ENCODE measurements around the gene C1R. TPM values are rescaled to one million over a fixed set of nuclear protein-coding genes. Genes with fewer than 3 reads are reported as not detected.

C1R gene
- total and polyA plus RNA-seq, 10 donors = 91.8 to 421 (median 282) TPM

GRCh38 chr12:7109572-7109920 lies 17.3 kb upstream of the C1R start:
- TF ChIP-seq CTCF (IDR thresholded peaks at IDR 0.05 in 8 of 11, conservative IDR thresholded peaks at IDR 0.05 in 3 of 11) = peak in 1 of 11 experiments; percentile 37
- no peak for TF ChIP-seq POLR2A (IDR thresholded peaks at IDR 0.05)
- peak overlapping the region in 6 of 8 donors; percentile 58 to 86 (median 68) for H3K4me3 ChIP-seq
- H3K27ac ChIP-seq = peak overlapping the region; percentile 89 to 98 (median 96)
- H3K4me1 ChIP-seq = peaks cover 16 to 90% (median 55%) of the 10 kb centered on the region in 6 donors
- intact Hi-C loops (cut with DNase I; ENCODE audit: low total_unique reads) = no loop called here
- peaks cover 0 to 15% (median 11%) of the 10 kb centered on the region in 8 donors for H3K9me3 ChIP-seq
- peaks cover 0 to 21% (median 7%) of the 10 kb centered on the region in 6 donors for H3K36me3 ChIP-seq
- 54 to 71% (median 67%) methylated on average over 5 of the region's 5 CpGs for WGBS, 5 donors
- DNase-seq = no peak
- no peaks in the 10 kb centered on the region for H3K27me3 ChIP-seq (replicated peaks in 1 of 7)

- H3K4me3 ChIP-seq = peak within 1 kb of the TSS; percentile 58 to 86 (median 68)
These were observed 16.7 kb upstream of the C1R start, which contains the start of gene C1RL for GRCh38 chr12:7108796-7109571. Gene C1RL, minus strand, starts transcription at chr12:7109214. Its CDS starts 34 bp downstream, at chr12:7109180.

GRCh38 chr12:7108003-7108795 lies 16.0 kb upstream of the C1R start:
- Histone ChIP-seq H3K36me3 (peaks cover 0 to 28% (median 14%) of the 10 kb centered on the region in 6 donors), H3K27ac (peak overlapping the region; percentile 89 to 98 (median 96)), H3K27me3 (replicated peaks in 1 of 7) (no peaks in the 10 kb centered on the region), H3K4me3 (peak overlapping the region; percentile 58 to 86 (median 68)), H3K9me3 (peaks cover 0 to 15% (median 11%) of the 10 kb centered on the region in 8 donors), H3K4me1 (peaks cover 16 to 95% (median 52%) of the 10 kb centered on the region in 6 donors)
- intact Hi-C loops (cut with DNase I; ENCODE audit: low total_unique reads) = no loop called here
- peak; percentile 97 for DNase-seq
- TF ChIP-seq POLR2AphosphoS5 (IDR thresholded peaks at IDR 0.05) (peak; percentile 87 to 92 (median 89)), CTCF (IDR thresholded peaks at IDR 0.05 in 8 of 11, conservative IDR thresholded peaks at IDR 0.05 in 3 of 11) (peak in 1 of 11 experiments; percentile 20), POLR2A (IDR thresholded peaks at IDR 0.05) (peak in 2 of 3 donors; percentile 11 to 33)
- WGBS, 5 donors = 2 to 10% (median 3%) methylated on average over 17 to 30 of the region's 30 CpGs

More at GRCh38 chr12:7108796-7109571, 16.7 kb upstream of the C1R start, which contains the start of gene C1RL:
- peaks cover 16 to 95% (median 55%) of the 10 kb centered on the region in 6 donors for H3K4me1 ChIP-seq
- peaks cover 0 to 15% (median 11%) of the 10 kb centered on the region in 8 donors for H3K9me3 ChIP-seq
- TF ChIP-seq CTCF (IDR thresholded peaks at IDR 0.05 in 8 of 11, conservative IDR thresholded peaks at IDR 0.05 in 3 of 11) (peak; percentile 97 to 99 (median 98)), POLR2AphosphoS5 (IDR thresholded peaks at IDR 0.05) (peak; percentile 69 to 86 (median 84)), POLR2A (IDR thresholded peaks at IDR 0.05) (peak in 1 of 3 donors; percentile 29)
- H3K27me3 ChIP-seq (replicated peaks in 1 of 7) = no peaks in the 10 kb centered on the region
- peaks cover 0 to 21% (median 8%) of the 10 kb centered on the region in 6 donors for H3K36me3 ChIP-seq
- DNase-seq = peak; percentile 96
- intact Hi-C loops (cut with DNase I; ENCODE audit: low total_unique reads) = no loop called here
- WGBS, 5 donors = 6 to 13% (median 11%) methylated on average over 18 to 23 of the region's 23 CpGs
- H3K27ac ChIP-seq = peak within 1 kb of the TSS; percentile 89 to 98 (median 96)
